NCI-H345 (cell line): ENCODE data around the gene C2CD4B.

Source experiments
- DNase-seq: peaks from one replicate; lab custom pipeline; 2025; lab: John Stamatoyannopoulos, UW

C2CD4B gene, protein sequence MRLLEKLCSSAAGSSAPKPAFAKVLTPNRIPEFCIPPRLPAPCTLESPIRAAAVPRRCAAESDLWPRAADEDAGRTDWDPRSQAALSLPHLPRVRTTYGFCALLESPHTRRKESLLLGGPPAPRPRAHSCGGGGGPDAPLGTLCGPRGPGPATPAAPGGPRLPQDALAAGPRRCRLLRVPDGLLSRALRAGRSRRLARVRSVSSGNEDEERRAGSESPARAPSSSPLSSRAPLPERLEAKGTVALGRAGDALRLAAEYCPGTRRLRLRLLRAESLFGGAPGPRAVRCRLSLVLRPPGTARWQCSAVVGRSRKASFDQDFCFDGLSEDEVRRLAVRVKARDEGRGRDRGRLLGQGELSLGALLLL

GRCh38 chr15:62165104-62165792 lies at the start of gene C2CD4B:
C2CD4B (minus strand) TSS chr15:62165285; CDS start chr15:62164984, 301 bp downstream.
- no peak for DNase-seq

- DNase-seq: no peak
Measured at GRCh38 chr15:62212741-62213140, 47.7 kb upstream of the C2CD4B start.

DNA sequence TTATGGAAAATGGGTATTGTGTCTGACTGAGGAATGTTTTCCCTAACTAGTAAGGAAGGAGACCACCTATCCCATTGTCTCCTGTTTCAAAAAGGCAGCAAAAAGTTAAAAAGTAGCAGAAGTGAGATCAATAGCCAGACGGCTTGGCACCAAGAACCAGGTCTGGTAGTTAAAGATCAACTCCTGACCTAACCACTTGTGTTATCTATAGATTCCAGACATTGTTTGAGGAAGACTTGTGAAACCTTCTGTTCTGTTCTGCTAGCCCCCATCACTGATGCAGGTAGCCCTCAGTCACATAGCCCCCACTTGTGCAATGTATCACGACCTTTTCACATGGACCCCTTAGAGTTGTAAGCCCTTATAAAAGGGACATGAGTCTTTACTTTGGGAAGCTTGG lies 46.3 kb upstream of the C2CD4B start:
- DNase-seq: no peak

- DNase-seq: no peak
Measured at GRCh38 chr15:62209821-62210220, 44.7 kb upstream of the C2CD4B start.

DNA sequence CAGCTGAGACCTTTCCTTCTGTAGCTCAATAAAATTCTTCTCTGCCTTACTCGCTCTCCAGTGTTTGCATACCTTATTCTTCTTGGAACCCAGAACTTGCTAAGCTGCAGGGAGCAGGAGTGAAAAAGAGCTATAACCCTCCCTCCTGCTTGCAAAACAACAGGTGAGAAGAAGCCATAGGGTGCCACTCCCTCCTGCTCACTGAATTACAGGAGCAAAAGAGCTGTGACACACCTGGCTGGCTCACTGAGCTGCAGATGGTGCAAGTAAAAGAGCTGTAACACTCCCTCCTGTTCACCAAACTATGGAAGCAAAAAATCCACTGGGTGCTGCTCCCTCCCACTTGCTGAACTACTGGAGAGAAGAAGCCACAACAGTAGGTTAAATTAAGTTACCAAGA lies 44.2 kb upstream of the C2CD4B start:
- no peak for DNase-seq

DNA sequence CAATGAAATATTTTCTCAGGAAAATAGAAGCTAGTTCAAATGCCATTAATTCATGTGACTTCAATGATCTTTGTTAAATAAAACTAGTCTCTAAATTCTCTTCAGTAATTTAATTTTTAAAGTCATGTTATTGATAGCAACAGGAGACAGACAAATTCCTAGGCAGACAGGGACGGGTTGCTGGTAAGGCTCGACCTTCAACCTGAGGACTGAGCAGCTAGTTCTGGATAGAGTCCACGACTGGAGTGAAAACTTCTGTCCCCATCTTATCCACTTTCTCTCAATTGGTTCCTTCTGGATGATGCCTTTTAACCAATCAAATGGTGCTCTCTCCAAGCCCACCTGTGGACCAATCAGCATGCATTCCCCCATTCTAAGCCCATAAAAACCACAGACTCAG lies 43.8 kb upstream of the C2CD4B start:
- DNase-seq: no peak

- no peak for DNase-seq
Measured at GRCh38 chr15:62208367-62208766, 43.3 kb upstream of the C2CD4B start.

DNA sequence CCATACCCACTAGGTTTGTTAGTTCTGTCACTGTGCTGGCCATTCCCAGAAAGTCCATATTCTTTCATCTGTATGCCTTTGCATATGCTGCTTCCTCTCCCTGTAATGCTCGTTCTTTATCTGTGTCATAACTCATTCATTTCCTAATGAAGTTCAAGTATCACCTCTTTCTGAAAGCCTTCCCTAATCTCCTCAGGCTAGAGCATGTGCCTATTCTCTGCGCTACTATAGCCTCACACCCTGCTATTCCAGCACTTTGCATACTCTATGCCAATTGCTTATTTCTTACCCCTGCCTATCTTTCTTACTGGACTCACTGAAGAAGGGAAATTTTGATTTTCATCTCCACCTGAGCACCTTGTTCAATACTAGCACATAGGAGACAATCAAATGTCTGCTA lies 25.6 kb upstream of the C2CD4B start:
- no peak for DNase-seq

- DNase-seq: no peak
Measured at GRCh38 chr15:62190274-62190673, 25.2 kb upstream of the C2CD4B start.

- DNase-seq: no peak
Measured at GRCh38 chr15:62188744-62189143, 23.7 kb upstream of the C2CD4B start.

DNA sequence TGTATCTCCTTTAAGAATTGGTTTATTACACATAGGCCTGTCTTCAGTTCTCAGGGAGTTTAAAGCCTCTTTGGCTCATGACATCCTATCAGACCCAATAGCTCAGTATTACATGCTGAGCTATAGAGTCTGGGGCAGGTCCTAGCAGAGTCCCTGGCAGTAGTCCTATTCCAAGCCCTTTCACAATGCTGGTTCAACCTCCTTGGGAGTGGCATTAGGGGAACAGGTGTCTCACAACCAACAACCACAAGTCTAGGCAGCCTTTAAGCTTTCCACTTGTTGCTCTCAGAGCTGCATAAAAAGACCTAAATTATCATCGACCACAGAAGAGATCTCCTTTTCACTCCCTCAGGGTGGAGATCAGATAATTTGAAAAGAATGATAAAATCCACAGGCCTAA lies 22.8 kb upstream of the C2CD4B start:
- no peak for DNase-seq

DNA sequence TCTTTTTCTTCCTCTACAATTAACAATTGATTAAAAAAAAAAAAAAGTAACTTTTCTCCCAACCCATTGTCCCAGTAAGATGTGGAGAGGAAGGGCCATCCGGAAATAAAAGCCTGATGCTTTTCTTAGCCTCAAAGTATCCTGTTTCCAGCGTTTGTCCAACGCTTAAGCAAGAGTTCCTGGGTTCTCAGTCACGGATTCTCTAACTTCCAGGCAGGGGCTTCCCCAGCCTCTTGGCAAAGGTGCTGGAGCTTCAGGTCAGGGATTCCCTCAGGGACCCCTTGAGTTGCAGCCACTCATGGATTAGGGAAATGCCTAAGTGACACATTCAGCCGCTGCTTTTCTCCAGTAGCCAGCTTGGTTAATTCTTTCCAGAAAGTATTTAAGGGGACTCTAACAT lies 22.3 kb upstream of the C2CD4B start:
- DNase-seq: no peak

GRCh38 chr15:62186578-62186977 lies 21.5 kb upstream of the C2CD4B start:
- DNase-seq: no peak

DNA sequence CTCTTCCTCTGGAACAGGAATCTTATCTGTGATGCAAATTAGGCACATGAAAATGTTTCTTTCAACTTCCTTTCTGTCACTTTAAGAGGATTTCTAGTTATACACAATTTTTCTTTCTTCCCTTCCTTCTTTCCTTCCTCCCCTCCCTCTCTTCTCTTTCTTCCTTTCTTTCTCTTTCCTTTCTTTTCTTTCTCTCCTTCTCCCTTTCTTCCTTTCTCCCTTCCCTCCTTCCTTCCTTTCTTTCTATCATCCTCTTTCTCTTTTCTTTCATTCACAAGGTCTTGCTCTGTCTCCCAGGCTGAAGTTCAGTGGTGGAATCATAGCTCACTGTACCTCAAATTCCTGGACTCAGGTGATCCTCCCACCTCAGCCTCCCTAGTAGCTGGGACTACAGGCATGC lies 18.0 kb upstream of the C2CD4B start:
- no peak for DNase-seq

GRCh38 chr15:62173215-62173614 lies 8.1 kb upstream of the C2CD4B start:
- no peak for DNase-seq

DNA sequence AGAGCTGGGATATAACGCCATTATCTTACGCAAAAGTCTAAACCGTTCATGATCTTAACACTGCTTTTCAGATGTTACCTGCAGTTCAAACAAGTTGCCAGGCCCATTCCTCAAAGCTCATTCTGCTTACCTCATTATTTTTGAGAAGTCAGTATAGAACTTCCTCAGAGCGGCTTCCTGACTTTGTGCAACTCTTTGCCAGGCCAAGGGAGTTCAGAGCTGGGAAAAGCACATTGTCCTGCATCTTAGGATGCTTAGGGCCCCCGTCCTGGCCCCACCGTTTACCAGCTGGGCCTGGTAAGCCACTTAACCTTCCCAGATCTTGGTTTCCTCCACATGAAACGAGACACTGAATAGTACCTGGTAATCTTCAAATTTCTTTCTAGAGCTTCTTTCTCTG lies 6.8 kb upstream of the C2CD4B start:
- DNase-seq: no peak

GRCh38 chr15:62165793-62166375 lies 799 bp upstream of the C2CD4B start:
- no peak for DNase-seq

- DNase-seq: no peak
Measured at GRCh38 chr15:62164396-62165103, 535 bp downstream of the C2CD4B start.

DNA sequence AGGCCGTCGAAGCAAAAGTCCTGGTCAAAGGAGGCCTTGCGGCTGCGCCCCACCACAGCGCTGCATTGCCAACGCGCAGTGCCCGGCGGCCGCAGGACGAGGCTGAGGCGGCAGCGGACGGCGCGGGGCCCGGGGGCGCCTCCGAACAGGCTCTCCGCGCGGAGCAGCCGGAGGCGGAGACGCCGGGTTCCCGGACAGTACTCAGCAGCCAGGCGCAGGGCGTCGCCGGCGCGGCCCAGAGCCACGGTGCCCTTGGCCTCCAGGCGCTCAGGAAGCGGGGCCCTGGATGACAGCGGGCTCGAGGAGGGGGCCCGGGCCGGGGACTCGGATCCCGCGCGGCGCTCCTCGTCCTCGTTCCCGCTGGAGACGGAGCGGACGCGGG lies 1.1 kb downstream of the C2CD4B start:
- DNase-seq: peak; percentile 18

DNA sequence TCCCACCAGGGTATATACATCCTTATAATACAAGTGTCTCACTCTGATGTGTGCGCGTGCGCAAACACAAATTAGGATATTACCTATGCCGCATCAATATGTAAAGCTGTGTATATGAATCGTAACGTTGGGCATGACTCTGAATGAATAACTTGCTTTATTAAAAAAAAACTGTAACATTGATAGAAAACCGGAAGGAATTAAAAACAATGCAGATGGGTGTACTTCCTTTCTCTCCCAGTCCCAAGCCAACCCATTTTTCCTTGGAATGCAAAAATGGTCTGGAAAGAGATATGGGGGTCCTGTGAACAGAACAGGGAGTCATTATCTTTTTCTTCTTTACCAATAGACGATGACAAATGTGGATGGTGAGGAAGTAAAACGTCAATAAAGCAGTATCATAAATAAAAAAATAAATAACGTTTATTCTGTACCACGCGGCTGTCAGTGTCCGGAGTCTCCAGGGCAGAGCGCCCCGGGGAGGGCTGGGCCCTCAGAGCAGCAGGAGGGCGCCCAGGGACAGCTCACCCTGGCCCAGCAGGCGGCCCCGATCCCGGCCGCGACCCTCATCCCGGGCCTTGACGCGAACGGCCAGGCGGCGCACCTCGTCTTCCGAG lies 1.6 kb downstream of the C2CD4B start:
- no peak for DNase-seq

DNA sequence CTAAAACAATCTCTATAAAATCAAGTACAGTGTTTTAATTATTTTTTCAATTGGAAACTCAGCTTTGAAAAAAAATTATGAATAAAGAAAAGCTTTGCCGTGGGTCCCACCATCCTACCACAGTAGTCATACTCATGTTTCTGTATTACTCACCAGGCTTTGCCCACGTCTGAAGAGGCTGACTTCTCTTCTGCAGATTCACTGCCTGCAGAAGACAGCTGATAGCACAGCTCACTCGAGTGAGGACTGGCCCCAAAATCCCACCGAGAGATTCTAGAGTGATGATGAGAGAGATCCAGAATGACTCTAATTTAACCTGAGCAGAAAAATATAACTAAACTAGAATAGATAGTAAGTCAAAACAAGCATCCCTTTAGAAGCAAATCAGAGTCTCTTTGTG lies 11.9 kb downstream of the C2CD4B start:
- DNase-seq: no peak

- peak; percentile 24 for DNase-seq
Measured at GRCh38 chr15:62150445-62150844, 14.6 kb downstream of the C2CD4B start.
